T-cell (primary cell): Measurements from ENCODE around the gene SSBP2. TPM values are rescaled to one million over a fixed set of nuclear protein-coding genes. Genes with fewer than 3 reads are reported as not detected.
A peak's percentile ranks its signal among the peaks of the same experiment; 100 is the strongest.
"Not testable (repeated sequence)": the region's sequence is repeated elsewhere in the genome, so short reads cannot be mapped to it uniquely, and the experiment has no call there.

Experiments used
- ATAC-seq, 4 experiments: fragments of 200-7000 bp in 3 of 4; fragments of 150-1000 bp in 1 of 4; cut with Tn5 transposase; replicated peaks in 1 of 4; 1 replicate in 3 of 4; 2 replicates in 1 of 4; pipeline ENCODE4 v1.10.0; 2021; ENCODE audit warnings: moderate library complexity in 3 of 4, mild to moderate bottlenecking in 2 of 4, moderate number of reproducible peaks in 1 of 4
- CTCF ChIA-PET, 2 donors: fragments of 300-600 bp; sonication (Branson Sonifier 250); formaldehyde crosslinking; loops; one replicate each; lab custom pipeline; 2022; ENCODE audit warnings: antibody characterized with exemption in 2 of 2; lab: Charles Lee
- POLR2A ChIA-PET, 2 donors: fragments of 300-600 bp; sonication (Branson Sonifier 250); formaldehyde crosslinking; loops; one replicate each; lab custom pipeline; 2022; ENCODE audit warnings: antibody characterized with exemption in 2 of 2; lab: Charles Lee
- DNase-seq, 35 experiments: peaks; one replicate each; pipeline versions ENCODE4 v3.0.0 to v3.0.0-alpha.2; 2013 to 2023
- H3K27ac ChIP-seq: one replicate; pipeline ENCODE4 v1.5.1; 2013; ENCODE audit warnings: low read length
- H3K27me3 ChIP-seq, 2 experiments: replicated peaks in 1 of 2; 1 replicate in 1 of 2; 2 replicates in 1 of 2; pipeline versions ENCODE4 v1.6.1 to v1.7.0; 2013; ENCODE audit warnings: low read length in 1 of 2, mixed read lengths in 1 of 2; ENCODE audit not compliant: control insufficient read depth in 2 of 2, insufficient read depth in 2 of 2; ENCODE audit errors: extremely low read depth in 1 of 2
- H3K36me3 ChIP-seq, 2 donors: 1 replicate in 1 of 2; 2 replicates in 1 of 2; pipeline versions ENCODE4 v1.6.1 to v1.7.0; 2013; ENCODE audit warnings: low read length in 1 of 2; ENCODE audit not compliant: control insufficient read depth in 2 of 2, insufficient read depth in 1 of 2; ENCODE audit errors: extremely low read depth in 1 of 2
- H3K4me1 ChIP-seq, 2 experiments: 1 replicate in 1 of 2; 2 replicates in 1 of 2; pipeline versions ENCODE4 v1.6.1 to v1.7.0; 2013; ENCODE audit warnings: low read length in 2 of 2, mixed read lengths in 1 of 2; ENCODE audit not compliant: insufficient read depth in 2 of 2, control insufficient read depth in 1 of 2; ENCODE audit errors: extremely low read depth in 1 of 2
- H3K4me3 ChIP-seq, 2 donors: 1 replicate in 1 of 2; 2 replicates in 1 of 2; pipeline versions ENCODE4 v1.5.1 to v1.7.0; 2013; ENCODE audit warnings: mild to moderate bottlenecking in 2 of 2, low read length in 1 of 2, moderate library complexity in 1 of 2; ENCODE audit not compliant: control insufficient read depth in 1 of 2; ENCODE audit errors: extremely low read depth in 1 of 2
- H3K9me3 ChIP-seq: 2 replicates; pipeline ENCODE4 v1.7.0; 2013
- H3K27ac Mint-ChIP-seq, 2 donors: one replicate each; pipeline ENCODE4 v1.8.0; 2020 to 2021; ENCODE audit warnings: mild to moderate bottlenecking in 2 of 2, mixed read lengths in 2 of 2
- H3K27me3 Mint-ChIP-seq, 2 donors: one replicate each; pipeline ENCODE4 v1.8.0; 2021 to 2022; ENCODE audit warnings: mixed read lengths in 2 of 2
- H3K36me3 Mint-ChIP-seq: one replicate; pipeline ENCODE4 v1.8.0; 2021; ENCODE audit warnings: mixed read lengths
- H3K4me1 Mint-ChIP-seq, 3 donors: one replicate each; pipeline ENCODE4 v1.8.0; 2020 to 2022; ENCODE audit warnings: mixed read lengths in 3 of 3, mild to moderate bottlenecking in 1 of 3
- H3K4me3 Mint-ChIP-seq, 3 donors: one replicate each; pipeline ENCODE4 v1.8.0; 2020 to 2022; ENCODE audit warnings: mild to moderate bottlenecking in 3 of 3, mixed read lengths in 3 of 3, moderate library complexity in 3 of 3
- H3K9me3 Mint-ChIP-seq, 3 donors: one replicate each; pipeline ENCODE4 v1.8.0; 2020 to 2022; ENCODE audit warnings: mixed read lengths in 3 of 3
- WGBS: methylation state at CpG from one replicate; pipeline ENCODE4 v1.1.5; 2013; ENCODE audit warnings: missing lambda C conversion rate; ENCODE audit not compliant: insufficient coverage; 5-methylcytosine and 5-hydroxymethylcytosine counted together
- total RNA-seq, 35 experiments: library from RNA in 6 of 35; stranded (reverse) in 6 of 35; fragments of 120-200 nt in 1 of 35; gene quantifications; one replicate each; pipeline versions ENCODE4 v1.2.1 to v1.2.4 and lab custom pipeline; 2013 to 2026

SSBP2 gene
- total RNA-seq, 5 donors from 2014 or later (not counting 1 experiment from before 2014, with no cell fraction given): 31.1 to 44.9 (median 35.8) TPM

DNA sequence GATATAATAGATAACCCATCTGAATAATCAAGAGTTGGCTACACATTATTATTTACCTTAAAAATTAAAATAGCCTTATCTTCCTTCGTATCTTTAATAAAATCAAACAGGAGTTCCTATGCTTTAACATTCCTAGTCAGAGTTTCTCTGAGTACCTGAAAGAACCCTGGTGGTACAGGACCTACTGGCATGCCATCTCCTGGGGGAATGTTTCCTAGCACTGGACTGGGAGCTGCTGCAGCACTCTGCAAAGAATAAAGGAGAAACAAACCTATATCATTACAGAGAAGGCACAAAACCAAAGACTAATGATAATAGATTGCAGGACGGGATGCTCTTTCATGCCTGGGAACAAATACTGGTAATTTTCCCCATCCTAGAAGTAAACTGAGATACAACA, 237.4 kb downstream of the SSBP2 start:
- H3K27me3 ChIP-seq: no peaks in the 10 kb centered on the region
- no peak for DNase-seq
- peaks cover 0 to 9% (median 0%) of the 10 kb centered on the region in 3 donors for H3K4me1 Mint-ChIP-seq
- no peak for ATAC-seq
- POLR2A ChIA-PET: no interaction called here
- no peaks in the 10 kb centered on the region for H3K9me3 ChIP-seq
- H3K4me3 Mint-ChIP-seq: no peak overlapping the region
- CTCF ChIA-PET: no interaction called here
- H3K27me3 Mint-ChIP-seq: no peaks in the 10 kb centered on the region
- H3K4me3 ChIP-seq: no peak overlapping the region
- H3K4me1 ChIP-seq: no peaks in the 10 kb centered on the region
- H3K27ac ChIP-seq: no peak overlapping the region
- H3K9me3 Mint-ChIP-seq: no peaks in the 10 kb centered on the region
- peaks cover 8% of the 10 kb centered on the region for H3K36me3 Mint-ChIP-seq
- H3K27ac Mint-ChIP-seq: no peak overlapping the region
- no CpG with 5 or more reads among the region's 2 CpGs for WGBS
- no peaks in the 10 kb centered on the region for H3K36me3 ChIP-seq

- POLR2A ChIA-PET: interaction anchor here in 1 of 2 donors (0.6 kb wide), 1 partner anchor 749 kb away, joined by 3 read pairs; no protein-coding TSS in a partner anchor
- Histone ChIP-seq H3K4me3 (no peak overlapping the region), H3K36me3 (peaks cover 0 to 4% of the 10 kb centered on the region in 2 donors), H3K27me3 (no peaks in the 10 kb centered on the region), H3K4me1 (no peaks in the 10 kb centered on the region), H3K9me3 (no peaks in the 10 kb centered on the region), H3K27ac (no peak overlapping the region)
- peak in 28 of 35 experiments; percentile 1 to 69 (median 18) for DNase-seq
- no peaks in the 10 kb centered on the region for H3K27me3 Mint-ChIP-seq
- CTCF ChIA-PET: interaction anchor here (0.6 to 3.3 kb wide), 11 partner anchors 14 to 729 kb away, joined by 3 to 37 read pairs (median 3); no protein-coding TSS in a partner anchor
- H3K36me3 Mint-ChIP-seq: peaks cover 30% of the 10 kb centered on the region
- no peak overlapping the region for H3K4me3 Mint-ChIP-seq
- peaks cover 0 to 2% (median 0%) of the 10 kb centered on the region in 3 donors for H3K4me1 Mint-ChIP-seq
- ATAC-seq: peak; percentile 58 to 85 (median 66)
- H3K27ac Mint-ChIP-seq: no peak overlapping the region
- H3K9me3 Mint-ChIP-seq: peaks cover 0 to 3% (median 0%) of the 10 kb centered on the region in 3 donors
- WGBS: no CpG with 5 or more reads among the region's 2 CpGs
Measured at GRCh38 chr5:81506900-81507588, 243.9 kb downstream of the SSBP2 start.

DNA sequence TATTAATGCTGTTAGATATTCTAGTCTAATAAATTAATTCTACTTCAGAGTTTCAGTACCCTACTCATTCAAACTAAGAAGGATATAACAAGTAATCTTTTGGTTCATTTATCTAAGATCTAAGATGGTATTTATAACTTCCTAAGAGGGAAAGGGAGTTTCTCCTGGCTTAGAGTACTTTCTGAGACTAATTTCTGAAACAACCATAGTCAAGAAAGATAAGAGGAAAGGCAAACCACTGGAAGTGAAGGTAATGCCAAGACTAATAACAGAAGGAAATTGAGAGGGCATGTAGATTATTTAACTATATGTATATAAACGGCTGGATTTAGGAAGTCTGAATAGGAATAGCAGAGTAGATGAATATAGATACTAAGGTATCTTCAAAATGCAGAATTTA, 244.5 kb downstream of the SSBP2 start:
- Histone ChIP-seq H3K4me1 (no peaks in the 10 kb centered on the region), H3K36me3 (peaks cover 0 to 4% of the 10 kb centered on the region in 2 donors), H3K4me3 (no peak overlapping the region), H3K27me3 (no peaks in the 10 kb centered on the region), H3K27ac (no peak overlapping the region), H3K9me3 (no peaks in the 10 kb centered on the region)
- H3K4me1 Mint-ChIP-seq: peaks cover 0 to 6% (median 0%) of the 10 kb centered on the region in 3 donors
- WGBS: no CpG with 5 or more reads among the region's 1 CpG
- POLR2A ChIA-PET: interaction anchor here in 1 of 2 donors (0.6 kb wide), 1 partner anchor 750 kb away, joined by 3 read pairs; no protein-coding TSS in a partner anchor
- H3K36me3 Mint-ChIP-seq: peaks cover 31% of the 10 kb centered on the region
- CTCF ChIA-PET: interaction anchor here (0.6 to 3.3 kb wide), 8 partner anchors 14 to 659 kb away, joined by 3 to 37 read pairs (median 4); no protein-coding TSS in a partner anchor
- no peak overlapping the region for H3K27ac Mint-ChIP-seq
- peaks cover 0 to 3% (median 0%) of the 10 kb centered on the region in 3 donors for H3K9me3 Mint-ChIP-seq
- ATAC-seq: no peak
- H3K4me3 Mint-ChIP-seq: no peak overlapping the region
- DNase-seq: no peak
- H3K27me3 Mint-ChIP-seq: no peaks in the 10 kb centered on the region

DNA sequence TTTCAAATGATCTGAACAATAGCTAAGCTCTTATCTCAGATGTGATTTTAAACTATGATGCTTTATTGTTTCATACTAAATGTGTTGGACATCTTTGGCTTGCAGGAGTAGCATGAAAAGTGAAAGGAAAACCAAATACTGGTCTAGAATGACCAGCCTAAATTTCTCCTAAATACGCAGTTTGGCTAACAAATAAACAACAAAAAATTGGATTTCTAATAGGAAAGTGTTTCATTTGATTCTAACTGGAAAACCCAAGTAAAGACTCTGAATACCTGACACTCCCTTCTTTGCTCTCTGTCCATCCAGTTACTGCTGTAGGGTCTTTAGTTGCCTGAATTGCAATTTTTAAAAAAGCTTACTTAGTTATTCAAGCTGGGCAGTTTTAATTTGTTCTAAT, 245.2 kb downstream of the SSBP2 start:
- no peak overlapping the region for H3K27ac Mint-ChIP-seq
- Histone ChIP-seq H3K27me3 (no peaks in the 10 kb centered on the region), H3K27ac (no peak overlapping the region), H3K36me3 (peaks cover 0 to 4% of the 10 kb centered on the region in 2 donors), H3K4me1 (no peaks in the 10 kb centered on the region), H3K4me3 (no peak overlapping the region), H3K9me3 (no peaks in the 10 kb centered on the region)
- H3K9me3 Mint-ChIP-seq: peaks cover 0 to 3% (median 0%) of the 10 kb centered on the region in 3 donors
- no peak overlapping the region for H3K4me3 Mint-ChIP-seq
- peaks cover 24% of the 10 kb centered on the region for H3K36me3 Mint-ChIP-seq
- ATAC-seq (no peak), DNase-seq (no peak)
- CTCF ChIA-PET: no interaction called here
- WGBS: no CpG with 5 or more reads among the region's 1 CpG
- H3K27me3 Mint-ChIP-seq: no peaks in the 10 kb centered on the region
- POLR2A ChIA-PET: interaction anchor here in 1 of 2 donors (0.6 kb wide), 1 partner anchor 1570 kb away, joined by 3 read pairs; no protein-coding TSS in a partner anchor
- H3K4me1 Mint-ChIP-seq: peaks cover 0 to 6% (median 0%) of the 10 kb centered on the region in 3 donors

GRCh38 chr5:81503602-81504001, 247.3 kb downstream of the SSBP2 start:
- H3K27ac ChIP-seq, H3K36me3 ChIP-seq, POLR2A ChIA-PET, H3K4me3 Mint-ChIP-seq, H3K4me1 Mint-ChIP-seq, ATAC-seq, DNase-seq, H3K27me3 ChIP-seq, H3K4me3 ChIP-seq, H3K9me3 ChIP-seq, H3K27me3 Mint-ChIP-seq, H3K9me3 Mint-ChIP-seq, H3K27ac Mint-ChIP-seq, H3K4me1 ChIP-seq: not testable (repeated sequence)
- CTCF ChIA-PET: interaction anchor here in 1 of 2 donors (0.6 to 1.2 kb wide), 3 partner anchors 50 to 662 kb away, joined by 3 read pairs; no protein-coding TSS in a partner anchor
- peaks cover 24% of the 10 kb centered on the region for H3K36me3 Mint-ChIP-seq

GRCh38 chr5:81495286-81495685, 255.6 kb downstream of the SSBP2 start:
- no peaks in the 10 kb centered on the region for H3K27me3 ChIP-seq
- no peaks in the 10 kb centered on the region for H3K4me1 Mint-ChIP-seq
- H3K4me1 ChIP-seq: no peaks in the 10 kb centered on the region
- ChIA-PET CTCF (no interaction called here), POLR2A (no interaction called here)
- H3K27me3 Mint-ChIP-seq: no peaks in the 10 kb centered on the region
- H3K4me3 ChIP-seq: no peak overlapping the region
- no peaks in the 10 kb centered on the region for H3K9me3 ChIP-seq
- H3K27ac Mint-ChIP-seq: no peak overlapping the region
- H3K27ac ChIP-seq: no peak overlapping the region
- ATAC-seq (no peak), DNase-seq (no peak)
- peaks cover 16% of the 10 kb centered on the region for H3K36me3 Mint-ChIP-seq
- no peaks in the 10 kb centered on the region for H3K36me3 ChIP-seq
- H3K4me3 Mint-ChIP-seq: no peak overlapping the region
- no CpG with 5 or more reads among the region's 3 CpGs for WGBS
- no peaks in the 10 kb centered on the region for H3K9me3 Mint-ChIP-seq
